DLD1 (cell line): Measurements from ENCODE around the gene HMX3.

ENCODE experiments used
- in situ Hi-C: cut with HindIII; loops from 2 replicates; pipeline ENCODE4 v1.10.0; 2017; ENCODE audit warnings: low sequenced_read_pairs

HMX3 gene

DNA sequence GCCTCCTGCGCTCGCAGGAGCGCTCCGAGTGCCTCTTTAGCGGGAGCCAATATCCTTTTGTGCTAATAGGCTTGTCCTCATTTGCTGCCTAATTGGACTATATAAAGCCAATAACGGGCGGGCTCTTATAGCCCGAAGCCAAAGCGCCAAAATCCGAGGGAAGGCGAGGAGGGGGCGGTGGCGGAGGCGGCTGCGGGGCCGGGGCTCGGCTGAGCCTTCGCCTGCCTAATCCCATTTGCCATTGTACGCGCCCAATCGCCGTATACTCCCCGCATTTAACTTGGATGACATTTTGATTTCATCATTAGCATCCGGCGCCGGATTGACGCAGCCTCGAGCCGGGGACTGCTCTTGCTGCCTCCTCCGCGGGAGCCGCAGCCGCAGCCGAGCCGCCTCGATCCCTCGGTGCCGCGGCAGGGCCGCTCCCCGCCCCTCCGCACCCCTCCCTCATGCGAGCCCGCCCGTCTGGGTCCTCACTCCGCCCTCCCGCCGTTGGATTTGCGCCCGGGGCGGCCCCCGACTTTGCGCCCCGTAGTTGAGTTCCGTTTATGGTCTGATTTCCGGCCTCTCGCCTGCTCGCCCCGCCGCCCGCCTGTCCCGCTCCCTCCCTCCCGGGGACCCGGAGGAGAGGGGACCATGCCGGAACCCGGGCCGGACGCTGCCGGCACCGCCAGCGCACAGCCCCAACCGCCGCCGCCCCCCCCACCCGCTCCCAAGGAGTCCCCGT lies at the start of gene HMX3:
TSS of gene HMX3 (plus strand) at position 556 of the 727 bp plus-strand sequence. CDS start at position 637, 81 bp downstream.
- in situ Hi-C loops: no loop called here

- in situ Hi-C loops: loop anchor here (25.0 kb wide), 1 partner anchor 374 kb away; no protein-coding TSS in a partner anchor
Observed at GRCh38 chr10:123086281-123086680, 49.5 kb upstream of the HMX3 start.

GRCh38 chr10:123087348-123087747 lies 48.4 kb upstream of the HMX3 start:
- in situ Hi-C loops: loop anchor here (25.0 kb wide), 1 partner anchor 375 kb away; no protein-coding TSS in a partner anchor

DNA sequence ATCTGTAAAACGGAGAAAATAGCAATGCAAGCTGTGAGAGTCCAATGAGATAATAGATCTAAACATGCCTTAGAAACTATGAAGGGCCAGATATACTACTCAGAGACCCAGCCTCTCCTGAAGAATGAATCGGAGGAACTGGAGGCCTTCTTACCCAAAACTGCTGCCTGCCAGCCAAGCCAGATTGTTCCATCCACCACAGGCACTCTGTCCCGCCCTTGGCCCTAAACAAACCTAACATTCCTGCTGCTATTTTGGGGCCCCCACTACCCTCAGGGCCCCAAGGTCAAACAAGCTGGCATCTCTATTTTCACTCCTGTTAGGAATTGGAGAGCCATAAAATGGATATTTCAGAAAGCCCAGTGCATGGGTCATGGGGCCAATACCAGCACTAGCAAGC lies 48.0 kb upstream of the HMX3 start:
- in situ Hi-C loops: loop anchor here (25.0 kb wide), 1 partner anchor 375 kb away; no protein-coding TSS in a partner anchor

GRCh38 chr10:123092635-123093414 lies 42.9 kb upstream of the HMX3 start:
- in situ Hi-C loops: loop anchor here (10.0 to 25.0 kb wide), 2 partner anchors 381 to 642 kb away; no protein-coding TSS in a partner anchor

DNA sequence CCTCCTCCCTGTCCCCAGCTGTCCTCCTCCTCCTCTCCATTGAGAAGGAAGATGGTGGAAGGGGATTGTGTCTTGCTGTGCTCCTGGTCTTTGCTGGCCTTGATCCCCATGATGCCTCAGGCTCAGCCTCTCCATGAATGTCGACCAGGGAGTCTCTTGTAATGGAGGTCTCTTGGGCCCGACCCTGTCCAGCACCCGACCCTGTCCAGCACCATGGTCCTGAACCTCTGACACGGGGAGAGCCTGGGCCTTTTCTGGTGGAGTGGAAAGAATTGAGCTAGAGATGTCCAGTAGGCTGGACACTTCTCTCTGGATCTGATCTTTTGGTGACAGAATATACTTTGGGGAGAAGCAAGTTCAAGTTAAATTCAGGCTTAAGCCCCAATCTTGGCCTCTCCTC lies 42.3 kb upstream of the HMX3 start:
- in situ Hi-C loops: loop anchor here (10.0 to 25.0 kb wide), 2 partner anchors 381 to 641 kb away; no protein-coding TSS in a partner anchor

GRCh38 chr10:123096452-123096851 lies 39.3 kb upstream of the HMX3 start:
- in situ Hi-C loops: loop anchor here (10.0 to 25.0 kb wide), 2 partner anchors 384 to 638 kb away; no protein-coding TSS in a partner anchor

GRCh38 chr10:123097039-123097438 lies 38.7 kb upstream of the HMX3 start:
- in situ Hi-C loops: loop anchor here (10.0 to 25.0 kb wide), 2 partner anchors 385 to 638 kb away; no protein-coding TSS in a partner anchor

- in situ Hi-C loops: no loop called here
Observed at GRCh38 chr10:123100030-123100762, 35.6 kb upstream of the HMX3 start.

DNA sequence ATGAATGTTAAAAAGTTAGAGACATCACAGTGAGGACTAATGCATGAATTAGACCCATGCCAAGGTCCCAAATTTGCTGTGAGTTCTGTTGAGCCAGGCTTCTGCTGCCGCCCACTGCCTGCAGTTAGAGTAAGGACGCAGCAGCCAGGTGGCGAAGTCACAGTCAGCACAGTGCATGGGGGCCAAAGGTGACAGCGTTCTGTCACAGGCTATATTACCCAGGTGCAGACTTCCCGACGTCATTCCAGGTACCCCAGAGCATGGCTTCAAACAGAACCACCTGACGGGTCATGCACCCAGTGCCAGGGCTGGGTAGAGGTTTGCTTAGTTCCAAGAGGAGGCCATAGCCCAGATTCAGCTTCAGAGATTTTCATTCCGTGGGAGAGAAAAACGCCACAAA lies 33.9 kb upstream of the HMX3 start:
- in situ Hi-C loops: no loop called here

DNA sequence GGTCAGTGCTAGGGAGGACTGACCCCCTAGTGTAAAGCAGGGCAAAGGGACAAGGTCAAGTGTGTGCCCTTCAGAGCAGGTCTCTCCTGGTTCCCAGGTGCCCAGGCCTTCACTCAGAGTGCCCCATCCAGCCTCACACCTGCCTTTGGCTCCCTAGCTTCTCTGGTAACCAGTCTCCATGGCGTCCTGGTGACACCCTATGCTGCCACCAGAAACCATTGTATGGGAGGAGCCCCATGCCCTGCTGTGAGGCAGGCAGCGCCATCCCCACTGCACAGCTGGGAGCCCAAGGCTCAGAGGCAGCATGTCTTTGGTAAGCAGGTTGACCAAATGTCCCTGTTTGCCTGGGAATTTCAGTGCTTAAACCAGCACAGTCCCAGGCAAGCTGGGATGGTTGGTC lies 33.1 kb upstream of the HMX3 start:
- in situ Hi-C loops: no loop called here

GRCh38 chr10:123103944-123104343 lies 31.8 kb upstream of the HMX3 start:
- in situ Hi-C loops: no loop called here

- in situ Hi-C loops: no loop called here
Observed at GRCh38 chr10:123109466-123109865, 26.3 kb upstream of the HMX3 start.

GRCh38 chr10:123117644-123118417 lies 17.9 kb upstream of the HMX3 start:
- in situ Hi-C loops: no loop called here

DNA sequence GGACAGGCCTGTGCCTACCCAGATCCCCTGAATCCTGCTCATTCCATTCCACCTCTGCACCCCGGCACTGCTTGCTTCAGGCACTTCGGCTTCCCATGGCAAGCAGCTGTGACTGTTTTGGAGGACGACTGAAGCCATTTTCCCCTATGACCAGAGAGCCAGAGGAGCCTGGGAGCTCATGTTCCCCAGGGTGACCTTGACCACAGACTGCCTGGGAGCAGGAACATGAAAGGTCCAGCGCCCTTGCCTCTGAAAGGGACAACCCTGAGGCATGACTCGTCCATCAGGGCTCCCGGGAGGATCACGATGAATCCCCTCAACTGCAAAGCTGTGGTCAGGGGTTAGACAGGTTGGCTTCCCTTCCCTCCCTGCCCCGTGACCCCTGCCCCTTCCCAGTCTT lies 16.7 kb upstream of the HMX3 start:
- in situ Hi-C loops: no loop called here

- in situ Hi-C loops: no loop called here
Observed at GRCh38 chr10:123126246-123126645, 9.5 kb upstream of the HMX3 start.

DNA sequence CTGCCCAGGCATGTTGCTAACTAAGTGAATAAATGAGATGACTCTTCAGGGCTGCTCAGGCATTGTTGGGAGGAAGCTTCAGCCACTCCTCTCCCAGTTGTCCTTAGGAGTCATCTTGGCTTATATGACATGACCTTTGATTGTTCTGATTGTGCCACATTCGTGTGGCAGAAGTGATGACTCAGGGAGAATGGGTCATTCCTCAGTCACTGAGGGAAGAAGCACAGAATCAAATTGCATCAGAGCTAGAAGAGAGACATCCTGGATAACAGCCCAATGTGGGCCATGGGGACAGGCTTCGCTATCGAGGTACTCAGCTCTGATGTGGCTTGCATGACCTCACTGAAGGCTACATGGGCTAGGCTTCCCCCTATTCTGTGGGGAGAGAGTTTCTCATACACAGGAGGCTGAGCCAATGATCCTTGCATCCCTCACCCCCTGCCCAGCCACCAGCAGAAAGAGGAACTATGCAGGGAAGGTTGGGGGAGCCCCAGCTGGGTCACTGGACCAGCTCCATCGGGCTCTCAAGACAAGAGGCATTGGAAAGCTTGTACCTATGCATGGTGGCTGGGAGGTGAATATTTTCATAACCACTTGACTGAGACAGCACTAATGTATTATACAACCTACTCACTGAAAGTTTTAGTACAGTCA lies 6.0 kb upstream of the HMX3 start:
- in situ Hi-C loops: no loop called here

- in situ Hi-C loops: no loop called here
Observed at GRCh38 chr10:123132576-123133477, 2.9 kb upstream of the HMX3 start.
